Measurements from ENCODE around the gene LIPJ.

LIPJ gene

DNA sequence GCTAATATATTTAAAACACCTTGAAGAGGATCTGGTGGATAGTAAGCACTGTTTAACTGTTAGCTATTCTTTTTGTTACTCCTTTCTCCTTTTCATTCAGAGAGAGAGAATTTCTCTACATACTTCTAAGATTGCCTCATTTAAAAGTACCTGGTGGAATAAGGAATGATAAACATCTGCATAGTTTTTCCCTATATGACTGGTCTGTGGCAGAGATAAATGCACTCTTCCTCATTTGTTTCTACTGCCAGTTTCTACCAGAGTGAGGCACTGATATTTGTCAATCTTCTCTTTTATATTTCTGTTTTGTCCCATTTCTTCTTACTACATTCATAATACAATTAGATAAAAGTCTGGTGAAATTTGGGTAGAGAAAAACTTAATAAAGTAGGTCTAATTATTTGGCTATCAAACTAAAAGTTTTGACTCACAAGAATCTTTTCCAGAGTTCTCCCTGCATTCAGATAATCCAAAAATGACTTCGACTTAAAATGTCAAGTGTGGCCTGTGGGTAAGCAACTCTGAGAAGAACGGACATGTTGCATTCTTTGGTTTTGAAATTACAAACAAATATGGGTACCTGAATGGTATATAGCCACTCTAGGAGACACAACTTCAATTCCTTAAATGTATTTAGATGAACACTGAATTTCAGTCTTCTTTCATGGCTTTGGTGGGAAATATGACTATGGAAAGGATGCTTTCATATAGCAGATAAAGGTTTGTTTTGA is 42.3 kb upstream of the LIPJ start:
- TF ChIP-seq, protein P1, sequence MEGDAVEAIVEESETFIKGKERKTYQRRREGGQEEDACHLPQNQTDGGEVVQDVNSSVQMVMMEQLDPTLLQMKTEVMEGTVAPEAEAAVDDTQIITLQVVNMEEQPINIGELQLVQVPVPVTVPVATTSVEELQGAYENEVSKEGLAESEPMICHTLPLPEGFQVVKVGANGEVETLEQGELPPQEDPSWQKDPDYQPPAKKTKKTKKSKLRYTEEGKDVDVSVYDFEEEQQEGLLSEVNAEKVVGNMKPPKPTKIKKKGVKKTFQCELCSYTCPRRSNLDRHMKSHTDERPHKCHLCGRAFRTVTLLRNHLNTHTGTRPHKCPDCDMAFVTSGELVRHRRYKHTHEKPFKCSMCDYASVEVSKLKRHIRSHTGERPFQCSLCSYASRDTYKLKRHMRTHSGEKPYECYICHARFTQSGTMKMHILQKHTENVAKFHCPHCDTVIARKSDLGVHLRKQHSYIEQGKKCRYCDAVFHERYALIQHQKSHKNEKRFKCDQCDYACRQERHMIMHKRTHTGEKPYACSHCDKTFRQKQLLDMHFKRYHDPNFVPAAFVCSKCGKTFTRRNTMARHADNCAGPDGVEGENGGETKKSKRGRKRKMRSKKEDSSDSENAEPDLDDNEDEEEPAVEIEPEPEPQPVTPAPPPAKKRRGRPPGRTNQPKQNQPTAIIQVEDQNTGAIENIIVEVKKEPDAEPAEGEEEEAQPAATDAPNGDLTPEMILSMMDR (IDR thresholded peaks at IDR 0.05; ENCODE audit: unreplicated experiment in 3 of 3) = no peak
- peak overlapping the region in 1 of 3 experiments; percentile 60 for H3K27ac Mint-ChIP-seq
- H3K36me3 Mint-ChIP-seq (ENCODE audit: low read depth) = no peaks in the 10 kb centered on the region
- no peaks in the 10 kb centered on the region for H3K9me3 Mint-ChIP-seq
- peaks cover 30% of the 10 kb centered on the region for H3K4me1 Mint-ChIP-seq
- no peaks in the 10 kb centered on the region for H3K27me3 Mint-ChIP-seq (ENCODE audit: low read depth)
- no peak overlapping the region for H3K4me3 Mint-ChIP-seq

DNA sequence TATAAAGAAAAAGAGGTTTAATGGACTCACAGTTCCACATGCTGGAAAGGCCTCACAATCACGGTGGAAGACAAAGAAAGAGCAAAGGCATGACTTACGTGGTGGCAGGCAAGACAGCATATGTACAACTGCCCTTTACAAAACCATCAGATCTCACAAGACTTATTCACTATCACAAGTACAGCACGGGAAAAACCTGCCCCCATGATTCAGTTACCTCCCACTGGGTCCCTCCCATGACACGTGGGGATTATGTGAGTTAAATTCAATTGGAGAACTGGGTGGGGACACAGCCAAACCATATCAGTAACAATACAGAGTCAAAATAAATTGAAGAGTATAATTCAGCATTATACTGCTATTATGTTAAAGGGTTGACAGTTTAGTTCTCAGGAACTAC is 41.2 kb upstream of the LIPJ start:
- H3K4me1 Mint-ChIP-seq = peaks cover 39% of the 10 kb centered on the region
- H3K27ac Mint-ChIP-seq = peak overlapping the region in 2 of 3 experiments; percentile 10 to 60
- H3K27me3 Mint-ChIP-seq (ENCODE audit: low read depth) = no peaks in the 10 kb centered on the region
- TF ChIP-seq, protein P1 (IDR thresholded peaks at IDR 0.05; ENCODE audit: unreplicated experiment in 3 of 3) = no peak
- no peak overlapping the region for H3K4me3 Mint-ChIP-seq
- no peaks in the 10 kb centered on the region for H3K36me3 Mint-ChIP-seq (ENCODE audit: low read depth)
- no peaks in the 10 kb centered on the region for H3K9me3 Mint-ChIP-seq

DNA sequence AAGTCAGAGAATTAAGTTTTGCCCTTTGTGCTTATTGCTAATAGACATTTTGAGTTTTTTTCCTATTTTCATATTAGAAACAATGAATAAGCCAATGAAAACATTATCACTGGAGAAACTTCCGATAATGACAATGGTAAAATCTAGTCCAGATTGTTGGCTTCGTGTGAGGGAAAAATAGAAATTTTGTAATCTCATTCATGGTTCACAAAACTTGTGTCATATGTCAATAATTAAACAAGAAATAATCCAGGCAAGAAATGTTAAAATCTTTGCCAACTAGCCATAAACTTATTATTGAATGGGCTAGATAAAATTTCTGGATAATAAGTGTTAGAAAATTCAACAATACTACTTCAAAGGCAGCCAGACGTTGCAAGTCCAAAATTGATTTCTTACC is 40.1 kb upstream of the LIPJ start:
- H3K27me3 Mint-ChIP-seq (ENCODE audit: low read depth) = no peaks in the 10 kb centered on the region
- TF ChIP-seq, protein P1 (IDR thresholded peaks at IDR 0.05; ENCODE audit: unreplicated experiment in 3 of 3) = no peak
- H3K36me3 Mint-ChIP-seq (ENCODE audit: low read depth) = no peaks in the 10 kb centered on the region
- no peak overlapping the region for H3K4me3 Mint-ChIP-seq
- peak overlapping the region in 2 of 3 experiments; percentile 55 to 62 for H3K27ac Mint-ChIP-seq
- no peaks in the 10 kb centered on the region for H3K9me3 Mint-ChIP-seq
- H3K4me1 Mint-ChIP-seq = peaks cover 39% of the 10 kb centered on the region

DNA sequence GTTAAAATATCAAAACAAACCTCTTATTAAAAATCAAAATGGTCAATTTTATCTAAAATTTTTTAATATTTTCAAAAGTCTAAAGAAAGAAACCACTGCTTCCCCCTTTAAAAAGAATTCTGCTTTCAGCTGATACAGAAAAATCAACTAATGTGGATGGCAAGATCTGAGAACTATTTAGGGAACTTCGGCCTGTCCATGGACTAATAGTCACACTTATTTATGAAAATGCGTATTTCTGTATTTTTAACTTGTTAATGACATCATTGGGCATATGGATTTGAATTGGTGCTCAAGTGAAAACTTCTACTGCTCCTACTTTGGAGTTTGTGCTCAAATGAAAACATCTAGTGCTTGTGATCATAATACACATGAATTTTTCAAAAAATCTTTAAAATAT is 35.3 kb upstream of the LIPJ start:
- H3K36me3 Mint-ChIP-seq (ENCODE audit: low read depth) = no peaks in the 10 kb centered on the region
- H3K4me1 Mint-ChIP-seq = peaks cover 21% of the 10 kb centered on the region
- H3K27me3 Mint-ChIP-seq (ENCODE audit: low read depth) = no peaks in the 10 kb centered on the region
- H3K4me3 Mint-ChIP-seq = no peak overlapping the region
- H3K9me3 Mint-ChIP-seq = no peaks in the 10 kb centered on the region
- TF ChIP-seq, protein P1 (IDR thresholded peaks at IDR 0.05; ENCODE audit: unreplicated experiment in 3 of 3) = no peak
- H3K27ac Mint-ChIP-seq = peak overlapping the region in 1 of 3 experiments; percentile 77

DNA sequence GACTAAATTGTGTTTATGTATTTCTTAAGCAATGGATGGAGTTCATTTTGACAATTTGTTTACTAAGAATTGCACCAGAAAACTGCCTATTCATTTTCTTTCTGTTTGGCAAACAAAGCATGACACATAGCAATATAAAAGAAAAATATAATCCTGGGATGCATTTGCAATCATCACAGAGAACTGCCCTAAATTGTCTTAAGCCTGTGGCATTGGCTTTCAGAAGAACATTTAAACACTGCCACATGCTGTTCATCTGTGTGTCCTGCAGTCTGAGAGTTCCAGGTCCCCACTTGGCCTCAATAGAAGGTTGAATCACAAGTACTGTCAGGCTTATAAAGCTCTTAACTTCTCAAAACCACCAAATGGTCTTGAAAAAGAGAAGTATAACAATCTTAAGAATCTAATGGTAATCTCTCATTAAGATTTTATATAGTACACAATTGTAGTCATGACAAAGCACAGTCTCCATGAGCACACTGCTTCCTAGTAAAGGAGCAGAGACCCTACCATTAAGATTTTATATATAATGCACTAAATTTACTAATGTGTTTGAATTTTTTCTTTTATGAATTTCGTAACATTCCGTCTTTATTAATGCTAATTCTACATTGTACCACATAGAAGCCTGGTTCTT is 33.3 kb upstream of the LIPJ start:
- Mint-ChIP-seq H3K4me3 (no peak overlapping the region), H3K4me1 (peaks cover 21% of the 10 kb centered on the region), H3K36me3 (ENCODE audit: low read depth) (no peaks in the 10 kb centered on the region), H3K9me3 (no peaks in the 10 kb centered on the region), H3K27me3 (ENCODE audit: low read depth) (no peaks in the 10 kb centered on the region), H3K27ac (no peak overlapping the region)
- TF ChIP-seq, protein P1 (IDR thresholded peaks at IDR 0.05; ENCODE audit: unreplicated experiment in 3 of 3) = peak; percentile 78 to 88 (median 79)

Data from nephron (organoid).